H1 (cell line): ENCODE results near the gene SFRP2. TPM values are rescaled to one million over a fixed set of nuclear protein-coding genes. Genes with fewer than 3 reads are reported as not detected.

Experiments
- CTCF ChIA-PET: fragments of 300-600 bp; sonication (Branson Sonifier 250); formaldehyde crosslinking; loops from one replicate; lab custom pipeline; 2021; ENCODE audit not compliant: partially characterized antibody; lab: Charles Lee
- POLR2A ChIA-PET: fragments of 300-600 bp; sonication (Branson Sonifier 250); formaldehyde crosslinking; loops from one replicate; lab custom pipeline; 2021; ENCODE audit warnings: inconsistent platforms; ENCODE audit not compliant: partially characterized antibody; lab: Charles Lee
- DNase-seq, 2 experiments: peaks; one replicate each; pipeline versions ENCODE4 v3.0.0 to v3.0.0-alpha.2; 2010 to 2022; ENCODE audit warnings: low spot score in 2 of 2, low read depth in 1 of 2, mixed read lengths in 1 of 2
- FAIRE-seq: peaks from 2 replicates; lab custom pipeline; 2011; peaks lifted over from hg19 to GRCh38; lab: Jason Lieb, UNC
- H2AFZ ChIP-seq: 2 replicates; pipeline ENCODE4 v1.8.1; 2012; ENCODE audit warnings: low read length, inconsistent platforms
- H2AK5ac ChIP-seq: 2 replicates; pipeline ENCODE4 v1.6.1; 2013; ENCODE audit warnings: low read depth, low read length
- H2BK120ac ChIP-seq: replicated peaks from 2 replicates; pipeline ENCODE3; 2013; ENCODE audit warnings: low read depth, low read length, inconsistent platforms
- H2BK12ac ChIP-seq: 2 replicates; pipeline ENCODE4 v1.6.1; 2013; ENCODE audit warnings: low read depth, low read length
- H2BK15ac ChIP-seq: 2 replicates; pipeline ENCODE4 v1.6.1; 2013; ENCODE audit warnings: low read length
- H2BK20ac ChIP-seq: 2 replicates; pipeline ENCODE4 v1.6.1; 2013; ENCODE audit warnings: low read length
- H2BK5ac ChIP-seq: 2 replicates; pipeline ENCODE4 v1.6.1; 2013; ENCODE audit warnings: low read depth, low read length
- H3K14ac ChIP-seq: 2 replicates; pipeline ENCODE4 v1.6.1; 2013; ENCODE audit warnings: inconsistent platforms; ENCODE audit not compliant: insufficient read length
- H3K18ac ChIP-seq: 2 replicates; pipeline ENCODE4 v1.6.1; 2013; ENCODE audit warnings: low read length; ENCODE audit errors: extremely low read depth
- H3K23ac ChIP-seq: 2 replicates; pipeline ENCODE4 v1.6.1; 2013; ENCODE audit warnings: inconsistent platforms; ENCODE audit not compliant: insufficient read length
- H3K23me2 ChIP-seq: 2 replicates; pipeline ENCODE4 v1.6.1; 2013; ENCODE audit warnings: low read depth, low read length
- H3K27ac ChIP-seq: 2 replicates; pipeline ENCODE4 v1.6.1; 2011; ENCODE audit warnings: low read depth, low read length, inconsistent platforms
- H3K27me3 ChIP-seq, 4 experiments: replicated peaks in 1 of 4; 1 replicate in 1 of 4; 2 replicates in 3 of 4; pipeline versions ENCODE4 v1.6.1 to v1.8.1; 2011 to 2013; ENCODE audit warnings: low read length in 3 of 4, mild to moderate bottlenecking in 3 of 4, inconsistent platforms in 2 of 4, mixed read lengths in 2 of 4, moderate library complexity in 1 of 4; ENCODE audit not compliant: control insufficient read depth in 3 of 4, insufficient read depth in 3 of 4; ENCODE audit errors: extremely low read depth in 1 of 4
- H3K36me3 ChIP-seq, 4 experiments: 2 replicates each; pipeline versions ENCODE4 v1.6.1 to v1.8.1; 2011 to 2013; ENCODE audit warnings: mild to moderate bottlenecking in 4 of 4, low read length in 3 of 4, moderate library complexity in 2 of 4, control low read depth in 1 of 4, inconsistent platforms in 1 of 4; ENCODE audit not compliant: insufficient read depth in 4 of 4, control insufficient read depth in 2 of 4
- H3K4ac ChIP-seq: replicated peaks from 2 replicates; pipeline ENCODE3; 2013; ENCODE audit warnings: low read length, low read depth, mixed read lengths, inconsistent platforms; ENCODE audit not compliant: insufficient read length
- H3K4me1 ChIP-seq, 4 experiments: replicated peaks in 1 of 4; 1 replicate in 1 of 4; 2 replicates in 3 of 4; pipeline versions ENCODE4 v1.6.1 to v1.8.1; 2011 to 2013; ENCODE audit warnings: low read length in 3 of 4, inconsistent platforms in 2 of 4, mixed read lengths in 1 of 4; ENCODE audit not compliant: insufficient read depth in 4 of 4, control insufficient read depth in 3 of 4
- H3K4me2 ChIP-seq, 2 experiments: 2 replicates each; pipeline versions ENCODE4 v1.6.1 to v1.8.1; 2011 to 2013; ENCODE audit warnings: low read depth in 2 of 2, low read length in 2 of 2, control low read depth in 1 of 2, inconsistent platforms in 1 of 2, mild to moderate bottlenecking in 1 of 2; ENCODE audit not compliant: insufficient read depth in 1 of 2
- H3K4me3 ChIP-seq, 4 experiments: fragments of 200-600, 300-600 bp in 1 of 4; sonication (generic), shearing (Covaris generic), sonication (Bioruptor Twin) in 1 of 4; 2 replicates each; pipeline versions ENCODE4 v1.5.1 to v1.8.1; 2011 to 2016; ENCODE audit warnings: low read length in 4 of 4, low read depth in 3 of 4, control low read depth in 2 of 4, inconsistent platforms in 2 of 4, mild to moderate bottlenecking in 2 of 4, mixed read lengths in 1 of 4, moderate library complexity in 1 of 4; ENCODE audit not compliant: insufficient read depth in 2 of 4; ENCODE audit errors: extremely low read depth in 1 of 4
- H3K56ac ChIP-seq: replicated peaks from 2 replicates; pipeline ENCODE3; 2013; ENCODE audit warnings: low read depth, mild to moderate bottlenecking, mixed read lengths, low read length, inconsistent platforms; ENCODE audit not compliant: insufficient read length
- H3K79me1 ChIP-seq: 2 replicates; pipeline ENCODE4 v1.6.1; 2013; ENCODE audit warnings: low read depth, low read length, control low read depth
- H3K79me2 ChIP-seq, 2 experiments: 2 replicates each; pipeline versions ENCODE4 v1.6.1 to v1.8.1; 2012 to 2013; ENCODE audit warnings: low read length in 2 of 2, mild to moderate bottlenecking in 2 of 2, inconsistent platforms in 1 of 2; ENCODE audit not compliant: insufficient read depth in 2 of 2, control insufficient read depth in 1 of 2
- H3K9ac ChIP-seq, 4 experiments: replicated peaks in 1 of 4; 1 replicate in 1 of 4; 2 replicates in 3 of 4; pipeline versions ENCODE4 v1.6.1 to v1.8.1; 2011 to 2013; ENCODE audit warnings: low read depth in 3 of 4, low read length in 3 of 4, control low read depth in 2 of 4, mild to moderate bottlenecking in 2 of 4, moderate library complexity in 2 of 4, inconsistent platforms in 1 of 4; ENCODE audit errors: extremely low read depth in 1 of 4
- H3K9me3 ChIP-seq, 2 experiments: 2 replicates each; pipeline versions ENCODE4 v1.6.1 to v1.8.1; 2012 to 2013; ENCODE audit warnings: mild to moderate bottlenecking in 2 of 2, moderate library complexity in 2 of 2, control low read depth in 1 of 2, inconsistent platforms in 1 of 2, low read depth in 1 of 2, low read length in 1 of 2, mixed read lengths in 1 of 2; ENCODE audit not compliant: insufficient read depth in 2 of 2
- H4K20me1 ChIP-seq, 2 experiments: replicated peaks in 1 of 2; 2 replicates each; pipeline versions ENCODE3 to v1.8.1; 2011 to 2013; ENCODE audit warnings: inconsistent platforms in 2 of 2, low read length in 2 of 2, mild to moderate bottlenecking in 1 of 2; ENCODE audit not compliant: insufficient read depth in 2 of 2, control insufficient read depth in 1 of 2
- H4K5ac ChIP-seq: 2 replicates; pipeline ENCODE4 v1.6.1; 2013; ENCODE audit warnings: low read length, low read depth, mixed read lengths, inconsistent platforms; ENCODE audit not compliant: insufficient read length
- H4K8ac ChIP-seq: 2 replicates; pipeline ENCODE4 v1.8.0; 2013; ENCODE audit warnings: mild to moderate bottlenecking, moderate library complexity, low read length, inconsistent platforms; ENCODE audit not compliant: insufficient read depth; ENCODE audit errors: extremely low read depth
- H4K91ac ChIP-seq: replicated peaks from 2 replicates; pipeline ENCODE3; 2013; ENCODE audit warnings: low read length, mixed read lengths, inconsistent platforms; ENCODE audit not compliant: insufficient read length
- BACH1 ChIP-seq: IDR thresholded peaks from 2 replicates; pipeline ENCODE4 v1.6.1; 2012; ENCODE audit warnings: low read length, improper control_type of control experiment
- CEBPB ChIP-seq: IDR thresholded peaks from 2 replicates; pipeline ENCODE4 v1.6.1; 2012; ENCODE audit warnings: low read depth, low read length
- FOSL1 ChIP-seq: IDR thresholded peaks from 2 replicates; pipeline ENCODE4 v1.6.1; 2011; ENCODE audit warnings: mild to moderate bottlenecking, low read depth, low read length, moderate library complexity; ENCODE audit not compliant: insufficient read depth
- GABPA ChIP-seq: IDR thresholded peaks from 2 replicates; pipeline ENCODE4 v1.6.1; 2011; ENCODE audit warnings: mild to moderate bottlenecking, low read length, moderate library complexity, borderline replicate concordance; ENCODE audit not compliant: insufficient read depth
- HDAC6 ChIP-seq: IDR thresholded peaks from one replicate; pipeline ENCODE4 v1.7.1; 2012; ENCODE audit warnings: low read depth, mild to moderate bottlenecking, inconsistent platforms, low read length, moderate library complexity
- KDM4A ChIP-seq: IDR thresholded peaks from one replicate; pipeline ENCODE4 v1.7.1; 2012; ENCODE audit warnings: low read depth, mild to moderate bottlenecking, moderate library complexity, low read length, inconsistent platforms; ENCODE audit not compliant: severe bottlenecking
- MAFK ChIP-seq: IDR thresholded peaks from 2 replicates; pipeline ENCODE4 v1.6.1; 2012; ENCODE audit warnings: low read depth, mild to moderate bottlenecking, improper control_type of control experiment, low read length
- POU5F1 ChIP-seq: IDR thresholded peaks from 2 replicates; pipeline ENCODE4 v1.6.1; 2011; ENCODE audit warnings: low read depth, mild to moderate bottlenecking, low read length, moderate library complexity
- RXRA ChIP-seq: IDR thresholded peaks from 2 replicates; pipeline ENCODE4 v1.6.1; 2011; ENCODE audit warnings: low read depth, mild to moderate bottlenecking, low read length, moderate library complexity; ENCODE audit not compliant: insufficient read depth
- SUZ12 ChIP-seq: fragments of 200-600 bp; sonication (generic); IDR thresholded peaks from 2 replicates; pipeline ENCODE4 v1.6.1; 2012; ENCODE audit warnings: mild to moderate bottlenecking, inconsistent platforms, low read length, moderate library complexity, mixed read lengths
- TBP ChIP-seq: IDR thresholded peaks from 2 replicates; pipeline ENCODE4 v1.6.1; 2011; ENCODE audit warnings: low read depth, low read length, improper control_type of control experiment
- TCF12 ChIP-seq: IDR thresholded peaks from 2 replicates; pipeline ENCODE4 v1.6.1; 2011; ENCODE audit warnings: low read depth, mild to moderate bottlenecking, low read length
- YY1 ChIP-seq: IDR thresholded peaks from 2 replicates; pipeline ENCODE4 v1.6.1; 2011; ENCODE audit warnings: low read depth, mild to moderate bottlenecking, low read length
- WGBS, 2 experiments: shearing (Covaris generic) in 1 of 2; methylation state at CpG; one replicate each; pipeline versions ENCODE4 v1.1.6 to v1.1.7; 2013 to 2015; ENCODE audit warnings: low lambda C conversion rate in 2 of 2, mixed read lengths in 2 of 2, inconsistent platforms in 1 of 2, low coverage in 1 of 2, missing lambda C conversion rate in 1 of 2; ENCODE audit not compliant: insufficient replicate concordance in 2 of 2, insufficient coverage in 1 of 2, insufficient read length in 1 of 2; ENCODE audit errors: extremely low coverage in 1 of 2, missing lambda C conversion rate in 1 of 2; 5-methylcytosine and 5-hydroxymethylcytosine counted together
- polyA plus RNA-seq, 7 experiments: library from polyadenylated mRNA; depleted of rRNA in 3 of 7; stranded (reverse) in 5 of 7; unstranded in 2 of 7; fragments of >200 nt in 5 of 7; fragments of 200-250 nt in 2 of 7; gene quantifications; 1 replicate in 5 of 7; 2 replicates in 1 of 7; 4 replicates in 1 of 7; pipeline versions ENCODE4 v1.2.1 to v1.2.3, GENCODE V29; 2011 to 2013; ENCODE audit warnings: missing spikeins in 2 of 7, mixed read lengths in 2 of 7
- total RNA-seq: library from RNA; stranded (reverse); fragmentation: NEBNext Ultra II Directional; extraction: Animal tissue kit (Norgen Biotek cat#: 25700); gene quantifications from 2 replicates; pipeline ENCODE4 v1.2.1, GENCODE V29; 2021
- TF ChIP-seq, protein P1 (sequence below): IDR thresholded peaks from 2 replicates; pipeline ENCODE4 v1.6.1; 2012; ENCODE audit warnings: inconsistent platforms

SFRP2 gene
- total and polyA plus RNA-seq, 2 of the 8 experiments (the other 6 are each of a cell fraction or from before 2014, with no cell fraction given): 108 to 342 TPM

DNA sequence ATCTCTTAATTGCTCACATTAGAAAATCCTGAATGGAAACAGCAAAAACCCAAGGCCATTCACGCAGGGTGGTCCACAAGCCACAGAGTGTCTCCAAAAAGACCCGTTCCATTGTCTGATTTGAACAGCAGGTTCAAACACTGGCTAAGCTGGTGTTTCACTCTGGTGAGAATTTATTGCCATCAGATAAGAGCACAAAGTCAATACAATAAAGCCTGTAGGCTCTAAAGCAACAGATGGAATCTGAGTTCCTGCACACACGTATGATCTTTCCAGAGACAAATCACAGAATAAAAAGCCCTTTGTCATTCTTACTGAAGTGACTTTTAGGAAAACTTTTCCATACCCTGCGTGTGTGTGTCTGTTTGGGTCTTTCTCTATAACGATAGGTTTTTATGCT lies 5.1 kb upstream of the SFRP2 start:
- Histone ChIP-seq H3K27ac (no peak overlapping the region), H4K20me1 (no peaks in the 10 kb centered on the region), H3K14ac (no peak overlapping the region), H4K5ac (no peak overlapping the region), H4K91ac (no peak overlapping the region), H3K4ac (no peak overlapping the region), H2AFZ (no peak overlapping the region), H2BK120ac (no peak overlapping the region), H3K36me3 (no peaks in the 10 kb centered on the region), H3K4me3 (no peak overlapping the region), H3K56ac (no peak overlapping the region), H2BK12ac (no peak overlapping the region), H4K8ac (no peak overlapping the region), H2BK15ac (no peak overlapping the region), H3K18ac (0 out of 2 replicates have a peak overlapping the region, but pooled peaks have one; percentile 1), H3K79me1 (no peaks in the 10 kb centered on the region), H2BK20ac (no peak overlapping the region), H3K9me3 (no peaks in the 10 kb centered on the region), H3K9ac (no peak overlapping the region), H3K4me2 (no peak overlapping the region), H3K27me3 (peaks cover 0 to 11% (median 8%) of the 10 kb centered on the region in 4 experiments; a peak in 5 of 7 replicates), H3K4me1 (peaks cover 0 to 18% (median 12%) of the 10 kb centered on the region in 4 experiments; a peak in 6 of 7 replicates), H2AK5ac (no peak overlapping the region), H2BK5ac (no peak overlapping the region), H3K23ac (no peak overlapping the region), H3K79me2 (no peaks in the 10 kb centered on the region), H3K23me2 (peaks cover 26% of the 10 kb centered on the region)
- 85% methylated on average over 5 of the region's 5 CpGs; no CpG with 5 or more reads in 1 of the 2 experiments for WGBS, 2 experiments
- DNase-seq: no peak
- ChIA-PET POLR2A (interaction anchor here (0.6 to 2.1 kb wide), 5 partner anchors 13 to 237 kb away, joined by 3 to 6 read pairs (median 3); no protein-coding TSS in a partner anchor), CTCF (interaction anchor here (0.6 to 9.5 kb wide), 9 partner anchors 8 to 240 kb away, joined by 3 to 117 read pairs (median 11); no protein-coding TSS in a partner anchor)
- no peak for FAIRE-seq
- TF ChIP-seq POU5F1 (no peak), TBP (no peak), RXRA (no peak), HDAC6 (no peak), KDM4A (no peak), TCF12 (no peak), BACH1 (no peak), GABPA (no peak), SUZ12 (no peak), YY1 (no peak), MAFK (no peak), FOSL1 (no peak), CEBPB (no peak)
- TF ChIP-seq, protein P1, sequence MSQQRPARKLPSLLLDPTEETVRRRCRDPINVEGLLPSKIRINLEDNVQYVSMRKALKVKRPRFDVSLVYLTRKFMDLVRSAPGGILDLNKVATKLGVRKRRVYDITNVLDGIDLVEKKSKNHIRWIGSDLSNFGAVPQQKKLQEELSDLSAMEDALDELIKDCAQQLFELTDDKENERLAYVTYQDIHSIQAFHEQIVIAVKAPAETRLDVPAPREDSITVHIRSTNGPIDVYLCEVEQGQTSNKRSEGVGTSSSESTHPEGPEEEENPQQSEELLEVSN: no peak
